Stimulated activated CD8-positive, alpha-beta memory T cell treated with anti-CD3 and anti-CD28 coated beads, Interleukin-2, amount 100 ng/mL, for 48 hours (primary cell): ENCODE data around the gene FAM83E.
"Not testable (repeated sequence)": the region's sequence is repeated elsewhere in the genome, so short reads cannot be mapped to it uniquely, and the experiment has no call there.

ENCODE experiments used
- DNase-seq, 2 donors: peaks; one replicate each; pipeline ENCODE4 v3.0.0-alpha.2; 2020; ENCODE audit warnings: low read depth in 2 of 2

Gene FAM83E

DNA sequence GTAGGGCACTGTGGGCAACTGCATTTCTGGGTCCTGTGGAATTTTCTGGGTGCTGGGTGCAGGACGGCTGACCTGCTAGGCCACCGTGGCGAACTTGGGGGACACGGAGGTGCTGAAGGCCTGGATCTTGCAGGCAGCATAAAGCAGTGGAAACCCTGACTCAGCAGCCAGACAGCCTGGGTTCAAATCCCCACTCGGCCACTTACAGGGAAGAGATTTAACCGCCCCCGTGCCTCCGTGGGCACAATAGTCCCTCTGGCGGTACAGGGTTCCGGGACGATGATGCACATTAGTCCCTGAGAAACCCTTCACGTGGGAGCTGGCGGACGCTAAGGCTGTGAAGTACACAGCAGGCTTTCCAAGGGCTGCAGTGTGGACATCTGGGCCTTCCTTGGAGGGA, 3.0 kb downstream of the FAM83E start:
- DNase-seq: no peak

DNA sequence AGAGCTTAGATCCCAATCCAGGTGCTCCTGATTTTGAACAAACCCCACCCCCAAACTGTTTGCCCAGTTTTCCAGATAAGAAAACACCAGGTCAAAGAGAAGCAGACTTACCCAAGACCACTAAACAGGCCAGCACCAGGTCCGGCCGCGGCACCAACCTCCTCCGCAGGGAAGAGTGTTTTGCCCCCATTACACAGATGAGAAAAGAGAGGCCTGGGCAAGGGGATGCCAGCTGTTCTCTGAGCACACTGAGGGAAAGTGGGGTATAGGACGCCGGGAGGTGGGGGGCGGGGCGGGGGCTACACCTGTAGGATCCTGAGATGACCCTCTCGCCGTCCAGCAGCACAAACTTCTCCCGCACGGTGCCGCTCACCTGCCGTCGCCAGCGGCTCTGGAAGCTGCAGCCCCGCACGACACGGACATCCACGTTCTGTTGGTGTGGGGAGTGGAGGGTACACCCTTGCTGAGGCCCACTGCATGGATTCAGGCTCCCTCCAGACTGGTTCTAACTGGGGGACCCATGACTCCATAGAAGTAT, 5.2 kb downstream of the FAM83E start:
- DNase-seq: no peak

DNA sequence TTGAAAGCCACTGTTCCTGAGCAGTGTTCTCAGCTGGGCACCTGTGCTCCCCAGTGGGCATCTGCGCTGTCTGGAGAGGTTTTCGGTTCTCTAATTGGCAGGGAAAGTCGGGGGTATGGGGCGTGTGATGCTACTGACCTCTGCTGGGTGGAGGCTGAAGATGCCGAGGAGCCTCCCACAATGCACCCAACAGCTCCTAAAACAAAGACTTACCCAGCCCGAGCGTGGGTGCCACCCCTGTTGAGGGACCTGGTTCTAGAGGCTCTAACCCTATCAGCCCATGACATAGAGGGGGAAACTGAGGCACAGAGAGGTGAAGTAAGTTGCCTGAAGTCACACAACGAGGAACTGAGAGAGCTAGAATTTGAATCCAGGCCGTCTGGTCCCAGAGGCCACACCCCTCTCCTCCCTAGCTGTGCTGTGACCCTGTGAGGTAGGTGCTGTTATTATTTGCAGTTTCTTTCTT, 6.0 kb downstream of the FAM83E start:
- no peak for DNase-seq

GRCh38 chr19:48607359-48607755, 7.5 kb downstream of the FAM83E start:
- DNase-seq: no peak

DNA sequence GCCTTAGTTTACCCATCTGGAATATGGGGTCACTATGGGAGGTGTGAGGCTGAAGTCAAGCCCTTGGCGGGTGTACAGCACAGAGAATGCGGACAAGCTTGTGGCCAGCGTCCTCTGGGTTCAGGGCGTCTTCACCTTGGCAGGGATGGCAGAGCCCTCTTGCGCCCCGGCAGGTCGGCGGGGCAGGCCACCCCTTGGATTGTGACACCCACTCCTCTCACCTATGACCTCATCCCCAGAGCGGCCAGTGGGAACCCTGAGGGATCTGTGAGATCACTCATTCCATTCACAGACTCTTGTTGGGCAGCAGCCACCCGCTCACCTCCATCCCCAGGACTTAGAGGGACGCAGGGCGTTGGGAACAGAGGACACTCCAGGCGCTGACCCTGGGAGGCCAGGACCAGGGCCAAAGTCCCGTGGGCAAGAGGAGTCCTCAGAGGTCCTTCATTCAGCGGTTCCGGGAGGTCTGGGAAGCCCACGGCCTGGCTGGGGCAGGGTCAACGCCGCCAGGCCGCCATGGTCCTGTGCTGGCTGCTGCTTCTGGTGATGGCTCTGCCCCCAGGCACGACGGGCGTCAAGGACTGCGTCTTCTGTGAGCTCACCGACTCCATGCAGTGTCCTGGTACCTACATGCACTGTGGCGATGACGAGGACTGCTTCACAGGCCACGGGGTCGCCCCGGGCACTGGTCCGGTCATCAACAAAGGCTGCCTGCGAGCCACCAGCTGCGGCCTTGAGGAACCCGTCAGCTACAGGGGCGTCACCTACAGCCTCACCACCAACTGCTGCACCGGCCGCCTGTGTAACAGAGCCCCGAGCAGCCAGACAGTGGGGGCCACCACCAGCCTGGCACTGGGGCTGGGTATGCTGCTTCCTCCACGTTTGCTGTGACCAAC, 8.2 kb downstream of the FAM83E start, which contains the start of gene SPACA4:
Gene SPACA4 (plus strand): TSS at position 280 of the 896 bp plus-strand sequence. CDS start 237 bp downstream, at position 517.
- no peak for DNase-seq

DNA sequence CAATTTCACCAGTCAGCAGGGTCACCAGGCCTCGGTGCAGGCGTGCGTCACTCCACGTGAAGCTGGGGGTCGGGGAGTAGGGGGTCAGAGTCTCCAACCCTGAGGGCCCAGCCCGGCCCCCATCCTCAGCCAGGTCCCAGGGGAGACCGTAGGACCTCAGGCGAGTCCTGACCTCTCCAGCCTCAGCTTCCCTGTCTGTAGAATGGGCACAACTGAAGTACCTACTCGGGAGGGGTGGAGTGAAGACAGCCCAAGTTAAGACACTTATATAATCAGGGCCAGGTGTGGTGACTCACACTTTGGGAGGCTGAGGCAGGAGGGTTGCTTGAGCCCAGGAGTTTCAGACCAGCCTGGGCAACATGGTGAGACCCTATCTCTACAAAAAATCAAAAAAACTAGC, 11.0 kb downstream of the FAM83E start:
- DNase-seq: no peak

DNA sequence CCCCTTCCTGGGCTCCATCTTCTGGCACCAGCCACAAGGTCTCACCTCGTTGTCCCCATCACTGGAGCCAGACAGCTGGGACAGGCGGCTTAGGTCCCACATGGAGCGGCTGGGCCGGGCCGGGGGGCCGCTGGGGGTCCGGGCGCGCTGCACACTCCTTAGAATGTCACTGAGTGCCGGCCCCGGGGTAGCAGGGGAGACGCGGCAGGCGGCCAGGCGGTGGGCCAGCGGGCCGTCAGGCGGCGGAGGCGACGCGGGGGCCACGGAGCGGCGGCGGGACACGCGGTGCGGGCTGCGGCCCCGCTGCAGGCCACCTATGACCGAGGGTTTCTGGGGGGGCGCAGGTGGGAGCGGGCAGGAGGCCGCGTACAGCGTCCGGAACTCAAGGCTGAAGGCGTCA, 11.4 kb downstream of the FAM83E start:
- no peak for DNase-seq

DNA sequence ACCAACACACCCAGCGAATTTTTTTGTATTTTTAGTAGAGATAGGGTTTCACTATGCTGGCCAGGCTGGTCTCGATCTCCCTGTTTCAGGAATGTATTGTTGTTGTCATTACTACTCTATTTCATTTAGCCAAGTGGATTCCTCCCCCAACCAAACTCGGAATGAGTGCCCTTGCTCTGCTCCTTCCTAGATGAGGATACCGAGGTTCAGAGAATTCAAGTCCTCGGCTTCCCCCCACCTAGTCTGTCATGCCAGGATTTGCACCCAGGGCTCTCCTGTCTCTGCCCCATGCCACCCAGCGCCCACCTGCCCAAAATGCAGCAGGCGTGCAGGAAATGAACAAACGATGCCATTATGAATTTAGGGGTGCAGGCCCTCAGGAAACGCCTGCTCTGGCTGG, 11.9 kb downstream of the FAM83E start:
- no peak for DNase-seq

DNA sequence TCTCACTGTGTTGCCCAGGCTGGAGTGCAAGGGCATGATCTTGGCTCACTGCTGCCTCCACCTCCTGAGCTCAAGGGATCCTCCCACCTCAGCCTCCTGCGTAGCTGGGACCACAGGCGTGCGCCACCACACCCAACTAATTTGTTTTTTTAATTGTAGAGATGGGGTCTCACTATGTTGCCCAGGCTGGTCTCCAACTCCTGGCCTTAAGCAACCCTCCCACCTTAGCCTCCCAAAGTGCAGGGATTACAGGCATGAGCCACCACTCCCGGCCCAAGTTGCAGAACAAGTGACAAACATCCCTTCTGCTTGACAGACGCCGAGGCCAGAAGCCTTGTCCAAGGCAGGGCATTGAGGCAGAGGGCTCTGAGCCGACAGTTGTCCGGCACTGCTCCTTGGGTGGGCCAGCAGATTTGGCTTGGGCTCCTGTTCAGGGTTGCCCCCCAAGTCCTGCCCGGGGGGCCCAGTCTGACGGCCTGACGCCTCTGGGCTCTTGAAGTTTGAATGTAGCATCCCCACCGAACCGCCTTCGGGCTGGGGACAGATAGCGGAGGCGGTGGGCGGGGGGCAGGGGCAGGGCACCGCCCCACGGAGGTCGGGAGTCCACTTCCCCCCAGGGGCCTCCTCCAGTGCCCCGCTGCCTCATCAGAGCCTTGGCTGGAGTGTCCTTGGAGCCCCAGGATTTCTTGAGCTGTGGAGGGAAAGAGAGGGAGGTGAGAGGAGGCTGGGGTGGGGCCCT, 14.0 kb downstream of the FAM83E start:
- DNase-seq: no peak

DNA sequence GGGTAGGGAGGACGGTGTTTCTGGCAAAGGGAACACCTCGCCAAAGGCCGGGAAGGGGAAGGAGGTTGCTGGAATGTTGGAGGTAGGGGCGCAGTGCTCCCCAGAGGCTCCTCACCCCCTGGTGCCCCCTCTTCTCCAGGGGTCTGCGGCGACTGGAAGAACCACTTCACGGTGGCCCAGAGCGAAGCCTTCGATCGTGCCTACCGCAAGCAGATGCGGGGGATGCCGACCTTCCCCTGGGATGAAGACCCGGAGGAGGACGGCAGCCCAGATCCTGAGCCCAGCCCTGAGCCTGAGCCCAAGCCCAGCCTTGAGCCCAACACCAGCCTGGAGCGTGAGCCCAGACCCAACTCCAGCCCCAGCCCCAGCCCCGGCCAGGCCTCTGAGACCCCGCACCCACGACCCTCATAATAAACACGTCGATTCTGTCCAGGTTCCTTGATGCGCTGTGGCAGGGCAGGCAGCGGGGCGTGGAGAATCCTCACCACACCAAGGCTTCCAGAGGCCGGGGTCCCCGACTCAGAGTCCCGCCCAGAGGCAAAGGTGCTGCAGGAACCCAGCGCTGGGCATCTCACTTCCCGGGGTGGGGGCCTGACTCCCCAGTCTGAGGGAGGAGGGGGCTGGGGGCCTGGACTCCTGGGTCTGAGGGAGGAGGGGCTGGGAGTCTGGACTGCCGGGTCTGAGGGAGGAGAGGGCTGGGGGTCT, 15.7 kb downstream of the FAM83E start:
- DNase-seq: no peak

- DNase-seq: no peak
These were observed 18.0 kb downstream of the FAM83E start for GRCh38 chr19:48596679-48597465.

- no peak for DNase-seq
These were observed 18.6 kb downstream of the FAM83E start for GRCh38 chr19:48596237-48596636.

DNA sequence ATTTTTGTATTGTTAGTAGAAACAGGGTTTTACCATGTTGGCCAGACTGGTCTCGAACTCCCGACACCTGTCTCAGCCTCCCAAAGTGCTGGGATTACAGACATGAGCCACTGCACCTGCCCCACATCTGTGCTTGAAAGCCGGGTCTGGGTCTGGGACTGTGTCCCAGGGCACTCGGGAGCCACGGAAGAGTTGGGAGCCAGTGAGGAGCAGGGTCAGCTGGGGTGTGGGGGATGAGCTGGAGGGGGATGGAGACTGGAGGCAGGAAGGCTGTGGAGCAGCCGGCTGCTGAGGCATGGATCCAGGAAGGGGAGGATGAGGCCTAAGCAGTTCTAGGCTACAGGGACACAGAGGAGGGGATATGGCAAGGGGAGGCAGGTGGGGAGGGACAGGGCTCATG, 19.0 kb downstream of the FAM83E start:
- no peak for DNase-seq

GRCh38 chr19:48595171-48595570, 19.7 kb downstream of the FAM83E start:
- DNase-seq: no peak

DNA sequence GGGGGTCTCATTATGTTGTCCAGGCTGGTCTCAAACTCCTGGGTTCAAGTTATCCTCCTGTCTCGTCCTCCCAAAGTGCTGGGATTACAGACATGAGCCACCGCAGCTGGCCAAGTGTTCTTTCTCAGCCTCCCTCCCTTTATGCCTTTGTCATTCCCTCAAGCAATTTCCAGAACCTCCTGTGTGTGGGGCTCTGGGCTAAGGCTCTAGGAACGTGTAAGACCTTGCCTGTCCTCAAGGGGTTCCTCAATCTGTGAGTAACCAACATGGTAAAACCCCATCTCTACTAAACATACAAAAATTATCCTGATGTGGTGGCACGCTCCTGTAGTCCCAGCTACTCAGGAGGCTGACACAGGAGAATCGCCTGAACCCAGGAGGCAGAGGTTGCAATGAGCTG, 23.9 kb downstream of the FAM83E start:
- DNase-seq: no peak

DNA sequence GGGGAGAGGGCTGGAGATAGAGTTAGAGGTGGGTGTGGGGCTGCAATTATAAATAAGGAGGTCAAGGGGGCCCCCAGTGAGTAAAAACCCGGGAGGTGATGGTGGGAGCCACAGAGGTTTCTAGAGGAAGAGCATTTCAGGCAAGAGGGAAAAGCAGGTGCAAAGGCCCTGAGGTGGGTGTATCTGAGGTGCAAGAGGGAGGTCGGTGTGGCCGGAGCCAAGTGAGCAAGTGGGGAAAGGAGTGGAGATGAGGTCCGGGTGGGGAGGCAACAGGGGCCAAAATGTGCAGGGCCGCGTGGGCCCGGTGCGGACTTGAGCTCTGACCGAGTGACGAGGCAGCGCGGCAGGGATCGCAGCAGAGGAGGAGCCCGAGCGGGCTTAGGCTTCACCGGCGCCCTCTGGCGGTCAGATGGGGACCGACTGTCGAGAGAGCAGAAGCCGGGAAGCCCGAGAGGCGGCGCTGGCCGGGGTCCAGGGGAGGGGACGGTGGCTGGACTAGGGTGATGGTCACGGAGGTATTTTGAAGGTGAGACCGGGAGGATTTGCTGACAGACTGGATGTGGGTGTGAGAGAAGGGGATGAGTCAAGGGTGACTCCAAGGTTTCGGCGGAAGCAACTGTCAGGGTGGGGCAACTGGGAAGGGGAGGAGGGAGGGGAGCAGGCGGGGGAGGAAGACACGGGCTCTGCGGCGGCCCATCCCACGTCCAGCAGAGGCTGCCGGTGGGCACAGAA, 26.0 kb downstream of the FAM83E start:
- peak; percentile 83 to 84 for DNase-seq

DNA sequence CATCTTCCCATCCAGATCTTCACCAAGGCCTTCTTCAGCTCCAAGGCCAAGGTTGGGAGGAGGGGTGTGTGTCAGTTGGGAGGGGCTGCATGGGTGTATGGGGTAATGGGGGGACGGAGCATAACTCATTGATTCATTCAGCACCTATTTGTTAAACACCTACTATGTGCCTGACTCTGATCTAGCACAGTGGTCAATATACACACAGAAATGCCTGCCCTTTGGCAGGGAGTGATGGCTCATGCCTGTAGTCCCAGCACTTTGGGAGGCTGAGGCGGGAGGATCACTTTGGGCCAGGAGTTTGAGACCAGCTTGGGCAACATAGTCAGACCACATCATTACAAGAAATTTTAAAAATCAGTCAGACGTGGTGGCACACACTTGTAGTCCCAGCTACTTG, 27.5 kb downstream of the FAM83E start:
- no peak for DNase-seq

- no peak for DNase-seq
These were observed 32.7 kb downstream of the FAM83E start for GRCh38 chr19:48582168-48582567.

DNA sequence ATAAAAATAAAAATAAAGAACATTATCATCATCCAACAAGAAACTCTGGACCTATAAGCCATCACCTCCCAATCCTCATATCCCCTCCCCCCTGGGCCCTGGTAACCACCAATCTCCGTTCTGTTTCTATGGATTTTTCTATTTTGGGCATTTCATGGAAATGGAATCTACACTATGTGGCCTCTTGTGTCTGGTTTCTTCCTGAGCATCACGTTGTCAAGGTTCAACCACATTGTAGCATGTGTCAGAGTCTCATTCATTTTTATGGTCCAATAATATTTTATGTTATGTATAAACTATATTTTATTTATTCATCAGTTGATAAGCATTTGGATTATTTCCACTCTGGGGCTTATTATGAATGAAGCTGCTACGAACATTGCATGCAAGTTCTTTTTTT, 36.0 kb downstream of the FAM83E start:
- DNase-seq: no peak

DNA sequence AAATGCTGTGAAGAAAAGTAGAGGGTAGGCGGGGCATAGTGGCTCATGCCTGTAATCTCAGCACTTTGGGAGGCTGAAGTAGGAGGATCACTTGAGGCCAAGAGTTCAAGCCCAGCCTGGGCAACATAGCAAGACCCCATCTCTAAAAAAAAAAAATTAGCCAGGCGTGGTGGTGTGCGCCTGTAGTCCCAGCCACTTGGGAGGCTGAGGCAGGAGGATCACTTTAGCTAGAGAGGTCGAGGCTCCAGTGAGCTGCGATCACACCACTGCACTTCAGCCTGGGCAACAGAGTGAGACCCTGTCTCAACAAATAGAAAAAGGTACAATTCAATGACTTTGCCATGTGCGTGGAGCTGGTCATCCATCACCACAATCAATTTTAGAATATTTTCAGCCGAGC, 37.0 kb downstream of the FAM83E start:
- DNase-seq: not testable (repeated sequence)
